Activated CD4-positive, alpha-beta T cell treated with anti-CD3 and anti-CD28 coated beads for 48 hours (primary cell): ENCODE data around the gene PBX4.

ENCODE experiments used
- DNase-seq: peaks from one replicate; pipeline ENCODE4 v3.0.0-alpha.2; 2020

PBX4 gene

DNA sequence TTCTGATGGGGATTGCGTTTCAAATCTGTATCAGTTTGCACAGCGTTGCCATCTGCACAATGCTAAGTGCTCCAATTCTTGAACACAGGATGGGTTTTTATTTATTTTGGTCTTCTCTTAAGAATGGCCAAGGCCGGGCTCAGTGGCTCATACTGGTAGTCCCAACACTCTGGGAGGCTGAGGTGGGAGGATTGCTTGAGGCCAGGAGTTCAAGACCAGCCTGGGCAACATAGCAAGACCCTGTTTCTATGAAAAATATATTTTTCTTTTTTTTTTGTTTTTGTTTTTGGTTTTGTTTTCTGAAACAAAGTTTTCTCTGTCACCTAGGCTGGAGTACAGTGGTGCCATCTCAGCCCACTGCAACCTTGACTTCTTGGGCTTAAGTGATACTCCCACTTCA is 95.3 kb downstream of the PBX4 start:
- no peak for DNase-seq

GRCh38 chr19:19520989-19521388 is 97.5 kb downstream of the PBX4 start:
- no peak for DNase-seq

DNA sequence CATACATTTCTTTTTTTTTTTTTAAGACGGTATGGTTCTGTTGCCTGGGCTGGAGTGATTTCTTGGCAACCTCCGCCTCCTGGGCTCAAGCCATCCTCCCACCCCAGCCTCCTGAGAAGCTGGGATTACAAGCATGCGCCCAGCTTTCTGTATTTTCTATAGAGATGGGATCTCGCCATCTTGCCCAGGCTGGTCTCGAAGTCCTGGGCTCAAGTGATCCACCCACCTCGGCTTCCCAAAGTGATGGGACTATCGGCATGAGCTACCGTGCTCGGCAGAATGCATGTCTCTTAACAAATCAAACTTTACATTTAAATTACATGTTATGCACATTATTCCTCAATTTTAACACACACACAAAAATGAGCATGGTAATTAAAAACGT is 101.3 kb downstream of the PBX4 start:
- DNase-seq = no peak

DNA sequence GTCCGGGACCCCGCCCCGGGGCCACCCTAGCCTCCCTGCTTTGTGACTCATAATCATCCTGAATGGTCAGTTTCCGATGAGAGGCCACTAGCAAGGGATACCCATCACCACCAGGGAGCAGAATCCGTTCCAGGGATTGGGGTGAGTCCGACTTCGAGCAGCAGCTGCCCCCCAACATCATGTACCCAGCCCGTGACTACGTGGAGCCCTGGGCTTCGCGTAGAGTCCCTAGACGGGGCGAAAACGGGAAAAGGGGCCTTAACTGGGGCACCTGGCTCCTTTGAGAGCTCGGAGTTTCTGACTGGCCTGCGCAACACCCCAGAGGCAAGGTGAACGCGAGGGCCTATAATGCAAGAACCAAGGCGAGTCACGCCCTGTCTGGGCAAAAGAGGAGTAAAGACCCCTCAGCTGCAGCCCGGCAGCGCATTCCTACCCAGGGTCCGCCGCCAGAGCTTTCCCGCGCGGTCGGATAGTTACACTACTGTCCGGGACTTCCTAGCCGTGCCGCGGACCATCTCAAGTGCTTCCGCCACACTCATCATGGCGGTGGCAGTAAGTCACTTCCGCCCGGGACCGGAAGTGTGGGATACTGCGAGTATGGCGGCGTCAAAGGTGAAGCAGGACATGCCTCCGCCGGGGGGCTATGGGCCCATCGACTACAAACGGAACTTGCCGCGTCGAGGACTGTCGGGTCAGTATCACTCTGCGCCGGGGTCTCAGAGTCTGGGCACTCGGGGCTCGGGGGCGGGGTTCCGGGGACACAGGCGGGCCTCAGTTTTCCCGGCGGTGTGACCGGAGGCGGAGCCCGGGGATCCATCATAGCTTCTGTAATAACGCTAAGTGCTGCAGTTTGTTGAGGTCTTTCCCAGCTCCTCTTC is 102.6 kb downstream of the PBX4 start, which contains the start of gene NDUFA13:
TSS of gene NDUFA13 (plus strand) at position 584 of the 878 bp plus-strand sequence. CDS start at position 598, 14 bp downstream.
- peak; percentile 95 for DNase-seq

- no peak for DNase-seq
Observed at GRCh38 chr19:19514881-19515641, 103.4 kb downstream of the PBX4 start, which contains the start of gene TSSK6. TSSK6 (minus strand) TSS chr19:19515548; CDS start chr19:19515427, 121 bp downstream.

GRCh38 chr19:19514215-19514657 is 104.3 kb downstream of the PBX4 start:
- no peak for DNase-seq

DNA sequence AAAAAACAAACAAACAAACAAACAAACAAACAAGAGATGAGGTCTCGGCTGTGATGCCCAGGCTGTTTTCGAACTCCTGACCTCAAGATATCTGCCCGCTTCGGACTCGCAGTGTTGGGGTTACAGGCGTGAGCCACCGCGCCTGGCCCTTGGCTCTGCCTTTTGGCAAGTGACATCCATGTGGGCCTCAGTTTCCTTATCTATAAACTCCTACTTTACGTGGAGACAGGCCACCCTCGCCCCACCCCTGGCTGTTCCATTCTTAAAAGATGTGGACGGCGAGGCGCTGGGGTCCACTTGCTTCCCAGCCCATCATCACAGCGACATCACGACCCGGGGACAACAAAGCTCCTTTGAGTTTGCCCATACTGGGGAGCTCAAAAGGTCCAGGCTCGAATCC is 104.8 kb downstream of the PBX4 start:
- no peak for DNase-seq
